Stimulated activated CD8-positive, alpha-beta memory T cell treated with anti-CD3 and anti-CD28 coated beads, Interleukin-7, amount 100 ng/mL, for 48 hours (primary cell): ENCODE results near the gene PRKAB2.
"Not testable (repeated sequence)": the region's sequence is repeated elsewhere in the genome, so short reads cannot be mapped to it uniquely, and the experiment has no call there.

Experiments
- DNase-seq, 2 donors: peaks; one replicate each; pipeline ENCODE4 v3.0.0-alpha.2; 2020; ENCODE audit warnings: low read depth in 1 of 2; ENCODE audit errors: extremely low read depth in 1 of 2

Gene PRKAB2

GRCh38 chr1:147111381-147112130 is 60.7 kb downstream of the PRKAB2 start:
- DNase-seq, result no peak

- DNase-seq, result no peak
Observed at GRCh38 chr1:147110872-147111271, 61.4 kb downstream of the PRKAB2 start.

- no peak for DNase-seq
Observed at GRCh38 chr1:147110434-147110833, 61.8 kb downstream of the PRKAB2 start.

- no peak for DNase-seq
Observed at GRCh38 chr1:147109762-147110161, 62.5 kb downstream of the PRKAB2 start.

GRCh38 chr1:147109041-147109440 is 63.2 kb downstream of the PRKAB2 start:
- DNase-seq, result no peak

GRCh38 chr1:147106407-147106881 is 65.8 kb downstream of the PRKAB2 start:
- not testable (repeated sequence) for DNase-seq

- no peak for DNase-seq
Observed at GRCh38 chr1:147105909-147106308, 66.4 kb downstream of the PRKAB2 start.
